K562 (cell line): ENCODE measurements around the gene GJA4. TPM values are rescaled to one million over a fixed set of nuclear protein-coding genes. Genes with fewer than 3 reads are reported as not detected.

Experiments used
- BRD9 ChIP-seq: fragments of 450-650 bp; IDR thresholded peaks from 2 replicates; pipeline ENCODE4 v1.6.1; 2018; ENCODE audit warnings: low read depth; ENCODE audit not compliant: partially characterized antibody
- CBFA2T2 ChIP-seq: fragments of 450-650 bp; conservative IDR thresholded peaks from 2 replicates; pipeline ENCODE4 v1.6.1; 2017; ENCODE audit warnings: mild to moderate bottlenecking
- CCNT2 ChIP-seq: IDR thresholded peaks from 2 replicates; pipeline ENCODE4 v1.6.1; 2011; ENCODE audit warnings: borderline replicate concordance, low read depth, mild to moderate bottlenecking, moderate library complexity, mixed read lengths, low read length; ENCODE audit not compliant: insufficient read length; ENCODE audit errors: extremely low read depth
- ELF4 ChIP-seq: fragments of 450-650 bp; formaldehyde crosslinking; IDR thresholded peaks from 2 replicates; pipeline ENCODE4 v1.4.0; 2022; ENCODE audit warnings: missing genetic modification characterization
- ERF ChIP-seq: fragments of 450-650 bp; formaldehyde crosslinking; IDR thresholded peaks from 2 replicates; pipeline ENCODE4 v1.4.0; 2020; ENCODE audit warnings: mild to moderate bottlenecking, mixed read lengths
- EZH2 ChIP-seq: IDR thresholded peaks from 2 replicates; pipeline ENCODE4 v1.6.1; 2012; ENCODE audit warnings: low read depth, mild to moderate bottlenecking, inconsistent platforms, low read length, borderline replicate concordance
- FOXA3 ChIP-seq, 2 experiments: fragments of 450-650 bp in 1 of 2; sonication (generic) in 1 of 2; formaldehyde crosslinking; IDR thresholded peaks in 1 of 2; conservative IDR thresholded peaks in 1 of 2; 2 replicates each; pipeline versions ENCODE4 v1.4.0 to v1.8.0; 2020 to 2022; ENCODE audit warnings: mild to moderate bottlenecking in 2 of 2, missing genetic modification reagents in 1 of 2
- GATAD2A ChIP-seq: fragments of 450-650 bp; IDR thresholded peaks from 2 replicates; pipeline ENCODE4 v1.6.1; 2017
- GTF2E2 ChIP-seq: fragments of 200-800 bp; sonication (Bioruptor generic); IDR thresholded peaks from 2 replicates; pipeline ENCODE4 v1.6.1; 2016; ENCODE audit warnings: missing genetic modification characterization, missing compliant biosample characterization
- MAFF ChIP-seq: IDR thresholded peaks from 2 replicates; pipeline ENCODE4 v1.6.1; 2012; ENCODE audit warnings: low read length, improper control_type of control experiment
- TAF9B ChIP-seq: fragments of 450-650 bp; IDR thresholded peaks from 2 replicates; pipeline ENCODE4 v1.6.1; 2018; ENCODE audit warnings: mild to moderate bottlenecking; ENCODE audit not compliant: partially characterized antibody
- TCF7L2 ChIP-seq: fragments of 150-350 bp; IDR thresholded peaks from 2 replicates; pipeline ENCODE4 v1.6.1; 2016; ENCODE audit warnings: low read depth, mild to moderate bottlenecking, low read length, moderate library complexity
- VEZF1 ChIP-seq: fragments of 200-800 bp; sonication (Bioruptor generic); IDR thresholded peaks from 2 replicates; pipeline ENCODE4 v1.6.1; 2017; ENCODE audit warnings: missing genetic modification characterization, missing compliant biosample characterization
- ZKSCAN8 ChIP-seq: fragments of 200-800 bp; sonication (Bioruptor generic); IDR thresholded peaks from 2 replicates; pipeline ENCODE4 v1.6.1; 2016; ENCODE audit warnings: missing genetic modification characterization, missing compliant biosample characterization
- ZNF354B ChIP-seq: fragments of 250-450 bp; sonication (Bioruptor Pico); IDR thresholded peaks from 2 replicates; pipeline ENCODE4 v1.4.0; 2020
- ZNF445 ChIP-seq: fragments of 250-450 bp; sonication (Bioruptor Pico); IDR thresholded peaks from 2 replicates; pipeline ENCODE4 v1.4.0; 2020; ENCODE audit warnings: low read depth, mild to moderate bottlenecking, moderate library complexity
- ZNF696 ChIP-seq: fragments of 250-450 bp; sonication (Bioruptor Pico); conservative IDR thresholded peaks from 2 replicates; pipeline ENCODE4 v1.4.0; 2020; ENCODE audit warnings: mild to moderate bottlenecking, moderate library complexity
- ZNF707 ChIP-seq: fragments of 250-450 bp; sonication (Bioruptor Pico); conservative IDR thresholded peaks from 2 replicates; pipeline ENCODE4 v1.8.0; 2022; ENCODE audit warnings: inconsistent platforms, mild to moderate bottlenecking, moderate library complexity
- ZNF778 ChIP-seq: fragments of 450-650 bp; formaldehyde crosslinking; IDR thresholded peaks from 2 replicates; pipeline ENCODE4 v1.4.0; 2020; ENCODE audit warnings: mild to moderate bottlenecking, moderate library complexity
- polyA plus RNA-seq, 8 experiments: library from polyadenylated mRNA; depleted of rRNA in 4 of 8; stranded (reverse) in 5 of 8; unstranded in 3 of 8; fragments of >200 nt; fragmentation: Nextera tagmentation in 2 of 8; fragmentation: Illumina TruSeq in 1 of 8; extraction: Ambion mirVana in 2 of 8; extraction: Trizol in 1 of 8; gene quantifications; 2 replicates each; pipeline versions ENCODE4 v1.2.1 to v1.2.3, GENCODE V29; 2011 to 2014; ENCODE audit warnings: inconsistent platforms in 1 of 8, missing spikeins in 1 of 8
- total RNA-seq, 7 experiments: library from RNA; depleted of rRNA in 6 of 7; stranded (reverse); fragments of >200 nt in 6 of 7; fragmentation: Illumina TruSeq in 2 of 7; extraction: Trizol in 2 of 7; gene quantifications; 2 replicates each; pipeline versions ENCODE4 v1.2.1 to v1.2.3, GENCODE V29; 2011 to 2021; ENCODE audit warnings: low replicate concordance in 1 of 7
- TF ChIP-seq, protein P1 (sequence below): fragments of 450-650 bp; formaldehyde crosslinking; IDR thresholded peaks from 2 replicates; pipeline ENCODE4 v1.4.0; 2022; ENCODE audit warnings: mild to moderate bottlenecking, moderate library complexity
- TF ChIP-seq, protein P2 (sequence below): fragments of 250-450 bp; sonication (Bioruptor Pico); IDR thresholded peaks from 2 replicates; pipeline ENCODE4 v1.4.0; 2020
- TF ChIP-seq, protein P3 (sequence below): fragments of 450-650 bp; conservative IDR thresholded peaks from 2 replicates; pipeline ENCODE4 v1.6.1; 2016; ENCODE audit warnings: missing genetic modification characterization, low read depth, mild to moderate bottlenecking, missing compliant biosample characterization, moderate library complexity

The GJA4 gene
- total and polyA plus RNA-seq, 9 of the 15 experiments (the other 6 are each of a cell fraction or from before 2014, with no cell fraction given), result 0.16 to 0.24 TPM; not detected in 7

DNA sequence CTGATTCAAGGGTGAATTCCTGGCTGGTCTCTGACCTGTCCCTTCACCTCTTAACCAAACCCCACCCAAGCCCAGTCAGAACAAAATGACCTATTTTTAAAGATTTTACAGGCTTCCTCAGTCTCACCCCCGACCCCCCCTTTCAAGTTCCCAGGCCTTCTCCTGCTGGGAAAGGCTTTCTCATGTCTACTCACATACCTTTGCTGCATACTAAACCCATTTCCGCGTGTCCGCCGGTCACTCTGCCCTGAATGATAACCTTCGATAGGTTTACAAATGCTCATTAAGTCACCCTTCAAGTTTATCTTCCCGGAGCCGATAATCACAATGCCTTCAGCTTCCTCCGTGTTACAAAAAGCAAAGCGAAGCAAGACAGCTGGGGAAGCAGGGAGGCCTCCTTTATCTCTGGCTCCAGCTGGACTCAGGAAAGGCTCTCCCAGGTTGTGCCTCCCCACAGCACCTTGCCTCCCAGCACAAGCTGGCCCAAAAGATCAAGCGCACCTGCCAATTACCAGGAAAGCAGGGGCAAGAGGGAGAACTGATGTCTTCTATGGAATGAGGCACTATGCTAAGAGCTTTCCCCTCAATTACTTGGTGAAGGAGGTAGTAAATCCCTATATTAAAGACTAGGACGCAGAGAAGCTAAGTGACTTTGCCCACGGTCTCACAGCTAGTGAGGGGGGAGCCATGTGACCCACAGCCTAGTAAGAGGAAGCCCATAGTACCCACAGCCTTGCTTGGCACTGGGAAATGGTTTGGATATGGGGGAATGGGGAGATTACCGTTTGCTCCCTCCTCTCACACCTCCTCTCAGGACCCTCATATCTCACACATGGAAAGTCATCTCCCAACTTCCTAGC, 50.8 kb downstream of the GJA4 start (continued):
- 0 out of 2 replicates have a peak, but pooled peaks have one; percentile 33 for TF ChIP-seq GTF2E2 (tag)
- no peak for TF ChIP-seq ZNF778 (CRISPR knock-in tag)
- TF ChIP-seq TCF7L2, result no peak
- TF ChIP-seq, protein P1, sequence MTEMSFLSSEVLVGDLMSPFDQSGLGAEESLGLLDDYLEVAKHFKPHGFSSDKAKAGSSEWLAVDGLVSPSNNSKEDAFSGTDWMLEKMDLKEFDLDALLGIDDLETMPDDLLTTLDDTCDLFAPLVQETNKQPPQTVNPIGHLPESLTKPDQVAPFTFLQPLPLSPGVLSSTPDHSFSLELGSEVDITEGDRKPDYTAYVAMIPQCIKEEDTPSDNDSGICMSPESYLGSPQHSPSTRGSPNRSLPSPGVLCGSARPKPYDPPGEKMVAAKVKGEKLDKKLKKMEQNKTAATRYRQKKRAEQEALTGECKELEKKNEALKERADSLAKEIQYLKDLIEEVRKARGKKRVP (CRISPR knock-in tag), result no peak; the same call in 1 of the 2 replicates
- TF ChIP-seq GATAD2A, result peak; percentile 92
- TF ChIP-seq VEZF1, result peak; percentile 75
- peak; percentile 42; the same call in 1 of the 2 replicates for TF ChIP-seq ERF (CRISPR knock-in tag)
- TF ChIP-seq ZNF707 (CRISPR knock-in tag), result no peak
- TF ChIP-seq MAFF, result no peak
- peak; percentile 100 for TF ChIP-seq CBFA2T2
- peak; percentile 45 for TF ChIP-seq BRD9
- TF ChIP-seq CCNT2, result peak; percentile 80
- TF ChIP-seq ZNF696 (CRISPR knock-in tag), result no peak
- TF ChIP-seq, protein P2, sequence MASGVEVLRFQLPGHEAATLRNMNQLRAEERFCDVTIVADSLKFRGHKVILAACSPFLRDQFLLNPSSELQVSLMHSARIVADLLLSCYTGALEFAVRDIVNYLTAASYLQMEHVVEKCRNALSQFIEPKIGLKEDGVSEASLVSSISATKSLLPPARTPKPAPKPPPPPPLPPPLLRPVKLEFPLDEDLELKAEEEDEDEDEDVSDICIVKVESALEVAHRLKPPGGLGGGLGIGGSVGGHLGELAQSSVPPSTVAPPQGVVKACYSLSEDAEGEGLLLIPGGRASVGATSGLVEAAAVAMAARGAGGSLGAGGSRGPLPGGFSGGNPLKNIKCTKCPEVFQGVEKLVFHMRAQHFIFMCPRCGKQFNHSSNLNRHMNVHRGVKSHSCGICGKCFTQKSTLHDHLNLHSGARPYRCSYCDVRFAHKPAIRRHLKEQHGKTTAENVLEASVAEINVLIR (CRISPR knock-in tag), result no peak
- TF ChIP-seq FOXA3 (CRISPR knock-in tag; conservative IDR thresholded peaks at IDR 0.05 in 1 of 2, IDR thresholded peaks at IDR 0.05 in 1 of 2), result peak; percentile 54 to 73
- no peak for TF ChIP-seq ZNF354B
- peak; percentile 62 for TF ChIP-seq TAF9B
- TF ChIP-seq, protein P3, sequence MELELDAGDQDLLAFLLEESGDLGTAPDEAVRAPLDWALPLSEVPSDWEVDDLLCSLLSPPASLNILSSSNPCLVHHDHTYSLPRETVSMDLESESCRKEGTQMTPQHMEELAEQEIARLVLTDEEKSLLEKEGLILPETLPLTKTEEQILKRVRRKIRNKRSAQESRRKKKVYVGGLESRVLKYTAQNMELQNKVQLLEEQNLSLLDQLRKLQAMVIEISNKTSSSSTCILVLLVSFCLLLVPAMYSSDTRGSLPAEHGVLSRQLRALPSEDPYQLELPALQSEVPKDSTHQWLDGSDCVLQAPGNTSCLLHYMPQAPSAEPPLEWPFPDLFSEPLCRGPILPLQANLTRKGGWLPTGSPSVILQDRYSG (tag), result 0 out of 2 replicates have a peak, but pooled peaks have one; percentile 75
- TF ChIP-seq ZNF445, result peak; percentile 73
- TF ChIP-seq ZKSCAN8 (CRISPR knock-in tag), result peak; percentile 91
- TF ChIP-seq EZH2, result peak; percentile 54; the same call in 1 of the 2 replicates
- no peak for TF ChIP-seq ELF4
